NT2/D1 (cell line): ENCODE measurements around the gene NR3C2.

Source experiments
- DNase-seq: peaks from one replicate; pipeline ENCODE4 v3.0.0-alpha.2; 2011; ENCODE audit warnings: low read depth, low spot score
- H3K27me3 ChIP-seq: 2 replicates; pipeline ENCODE4 v1.6.0; 2011; ENCODE audit warnings: mild to moderate bottlenecking; ENCODE audit not compliant: insufficient read length, insufficient read depth
- H3K36me3 ChIP-seq: 2 replicates; pipeline ENCODE4 v1.6.1; 2011; ENCODE audit warnings: mild to moderate bottlenecking, low read length, mixed read lengths; ENCODE audit not compliant: insufficient read depth, insufficient read length
- H3K4me1 ChIP-seq: 2 replicates; pipeline ENCODE4 v1.5.1; 2011; ENCODE audit not compliant: insufficient read depth, insufficient read length
- H3K4me3 ChIP-seq: 2 replicates; pipeline ENCODE4 v1.5.1; 2011; ENCODE audit warnings: low read depth; ENCODE audit not compliant: insufficient read length
- H3K9ac ChIP-seq: 2 replicates; pipeline ENCODE4 v1.6.0; 2011; ENCODE audit warnings: low read depth; ENCODE audit not compliant: insufficient read length
- H3K9me3 ChIP-seq: 2 replicates; pipeline ENCODE4 v1.5.1; 2011; ENCODE audit warnings: mild to moderate bottlenecking, low read length; ENCODE audit not compliant: insufficient read depth
- SUZ12 ChIP-seq: IDR thresholded peaks from 2 replicates; pipeline ENCODE4 v1.6.1; 2011; ENCODE audit not compliant: insufficient read length, insufficient read depth; ENCODE audit errors: extremely low read depth
- YY1 ChIP-seq: IDR thresholded peaks from 2 replicates; pipeline ENCODE4 v1.6.1; 2011; ENCODE audit not compliant: insufficient read length, insufficient read depth
- ZNF274 ChIP-seq: IDR thresholded peaks from 2 replicates; pipeline ENCODE4 v1.6.1; 2011; ENCODE audit warnings: mild to moderate bottlenecking, low read depth, low read length

NR3C2 gene

GRCh38 chr4:148391056-148391455 lies 51.2 kb downstream of the NR3C2 start:
- H3K4me1 ChIP-seq: no peaks in the 10 kb centered on the region
- no peak overlapping the region for H3K4me3 ChIP-seq
- no peaks in the 10 kb centered on the region for H3K36me3 ChIP-seq
- no peak for DNase-seq
- no peaks in the 10 kb centered on the region for H3K9me3 ChIP-seq
- no peak for TF ChIP-seq SUZ12
- TF ChIP-seq YY1: no peak
- no peak for TF ChIP-seq ZNF274
- H3K9ac ChIP-seq: no peak overlapping the region
- H3K27me3 ChIP-seq: no peaks in the 10 kb centered on the region

- Histone ChIP-seq H3K36me3 (no peaks in the 10 kb centered on the region), H3K27me3 (no peaks in the 10 kb centered on the region), H3K4me1 (no peaks in the 10 kb centered on the region), H3K4me3 (no peak overlapping the region), H3K9me3 (no peaks in the 10 kb centered on the region), H3K9ac (no peak overlapping the region)
- DNase-seq: no peak
- TF ChIP-seq YY1: no peak
- no peak for TF ChIP-seq ZNF274
- no peak for TF ChIP-seq SUZ12
Observed at GRCh38 chr4:148390311-148390710, 51.9 kb downstream of the NR3C2 start.

- TF ChIP-seq YY1 (no peak), SUZ12 (no peak), ZNF274 (no peak)
- H3K27me3 ChIP-seq: no peaks in the 10 kb centered on the region
- H3K36me3 ChIP-seq: no peaks in the 10 kb centered on the region
- H3K9me3 ChIP-seq: no peaks in the 10 kb centered on the region
- H3K4me1 ChIP-seq: no peaks in the 10 kb centered on the region
- DNase-seq: no peak
- no peak overlapping the region for H3K9ac ChIP-seq
- no peak overlapping the region for H3K4me3 ChIP-seq
Observed at GRCh38 chr4:148380291-148380690, 61.9 kb downstream of the NR3C2 start.

- H3K4me3 ChIP-seq: no peak overlapping the region
- no peaks in the 10 kb centered on the region for H3K36me3 ChIP-seq
- H3K27me3 ChIP-seq: no peaks in the 10 kb centered on the region
- H3K9ac ChIP-seq: no peak overlapping the region
- no peak for TF ChIP-seq YY1
- no peak for TF ChIP-seq SUZ12
- no peak for TF ChIP-seq ZNF274
- no peaks in the 10 kb centered on the region for H3K4me1 ChIP-seq
- no peaks in the 10 kb centered on the region for H3K9me3 ChIP-seq
- DNase-seq: no peak
Observed at GRCh38 chr4:148376151-148376550, 66.1 kb downstream of the NR3C2 start.

- no peak for DNase-seq
- TF ChIP-seq ZNF274 (no peak), SUZ12 (no peak), YY1 (no peak)
Observed at GRCh38 chr4:148375584-148375983, 66.6 kb downstream of the NR3C2 start.

GRCh38 chr4:148373093-148373492 lies 69.1 kb downstream of the NR3C2 start:
- TF ChIP-seq YY1: no peak
- TF ChIP-seq ZNF274: no peak
- TF ChIP-seq SUZ12: no peak
- H3K9ac ChIP-seq: no peak overlapping the region
- no peaks in the 10 kb centered on the region for H3K9me3 ChIP-seq
- no peaks in the 10 kb centered on the region for H3K4me1 ChIP-seq
- H3K36me3 ChIP-seq: no peaks in the 10 kb centered on the region
- DNase-seq: no peak
- H3K4me3 ChIP-seq: no peak overlapping the region
- H3K27me3 ChIP-seq: no peaks in the 10 kb centered on the region

More at GRCh38 chr4:148375584-148375983, 66.6 kb downstream of the NR3C2 start:
- Histone ChIP-seq H3K9ac (no peak overlapping the region), H3K4me3 (no peak overlapping the region), H3K9me3 (no peaks in the 10 kb centered on the region), H3K4me1 (no peaks in the 10 kb centered on the region), H3K36me3 (no peaks in the 10 kb centered on the region), H3K27me3 (no peaks in the 10 kb centered on the region)

GRCh38 chr4:148369919-148370318 lies 72.3 kb downstream of the NR3C2 start:
- H3K9ac ChIP-seq: no peak overlapping the region
- DNase-seq: no peak

GRCh38 chr4:148367756-148368155 lies 74.5 kb downstream of the NR3C2 start:
- Histone ChIP-seq H3K4me1 (no peaks in the 10 kb centered on the region), H3K9ac (no peak overlapping the region), H3K36me3 (no peaks in the 10 kb centered on the region), H3K4me3 (no peak overlapping the region), H3K27me3 (no peaks in the 10 kb centered on the region), H3K9me3 (no peaks in the 10 kb centered on the region)
- TF ChIP-seq ZNF274: no peak
- TF ChIP-seq SUZ12: no peak
- no peak for TF ChIP-seq YY1
- no peak for DNase-seq

More at GRCh38 chr4:148369919-148370318, 72.3 kb downstream of the NR3C2 start:
- H3K9me3 ChIP-seq: no peaks in the 10 kb centered on the region
- H3K27me3 ChIP-seq: no peaks in the 10 kb centered on the region
- H3K36me3 ChIP-seq: no peaks in the 10 kb centered on the region
- no peaks in the 10 kb centered on the region for H3K4me1 ChIP-seq
- TF ChIP-seq ZNF274: no peak
- TF ChIP-seq YY1: no peak
- TF ChIP-seq SUZ12: no peak
- no peak overlapping the region for H3K4me3 ChIP-seq
